ENCODE measurements around the gene KCNMA1.

DNA sequence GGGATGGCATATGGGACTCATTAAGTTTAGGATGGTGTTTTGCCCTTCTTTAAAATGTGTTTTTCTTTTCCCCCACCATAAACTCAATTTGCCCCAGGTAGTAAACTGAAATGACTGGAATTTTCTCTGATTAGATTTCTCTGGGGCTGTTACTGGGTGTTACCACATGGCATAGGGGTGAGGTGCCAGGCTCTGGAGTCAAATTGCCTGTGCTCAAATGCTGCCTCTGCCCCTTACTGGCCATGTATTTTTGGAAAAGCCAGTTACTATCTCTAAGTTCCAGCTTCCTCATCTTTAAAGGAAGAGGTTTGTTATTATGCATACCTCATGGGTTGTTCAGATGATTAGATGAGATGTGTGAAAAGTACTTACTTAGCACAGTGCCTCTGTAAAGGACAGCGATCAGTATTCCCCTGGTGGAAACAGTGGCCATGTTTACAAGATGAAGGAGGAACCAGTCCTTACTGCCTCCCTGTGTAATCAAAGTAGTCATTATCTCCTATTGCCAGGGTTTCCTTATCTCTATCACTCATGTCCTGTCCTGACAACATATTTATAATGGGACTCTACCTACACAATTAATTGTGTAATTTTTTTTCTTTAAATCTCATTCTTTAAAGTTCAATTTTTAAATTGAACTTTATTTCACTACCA, 352.0 kb downstream of the KCNMA1 start:
- TF ChIP-seq POLR2A (IDR thresholded peaks at IDR 0.05) (no peak), EP300 (IDR thresholded peaks at IDR 0.05) (no peak), POLR2AphosphoS5 (IDR thresholded peaks at IDR 0.05) (no peak)
- TF ChIP-seq, protein P1, sequence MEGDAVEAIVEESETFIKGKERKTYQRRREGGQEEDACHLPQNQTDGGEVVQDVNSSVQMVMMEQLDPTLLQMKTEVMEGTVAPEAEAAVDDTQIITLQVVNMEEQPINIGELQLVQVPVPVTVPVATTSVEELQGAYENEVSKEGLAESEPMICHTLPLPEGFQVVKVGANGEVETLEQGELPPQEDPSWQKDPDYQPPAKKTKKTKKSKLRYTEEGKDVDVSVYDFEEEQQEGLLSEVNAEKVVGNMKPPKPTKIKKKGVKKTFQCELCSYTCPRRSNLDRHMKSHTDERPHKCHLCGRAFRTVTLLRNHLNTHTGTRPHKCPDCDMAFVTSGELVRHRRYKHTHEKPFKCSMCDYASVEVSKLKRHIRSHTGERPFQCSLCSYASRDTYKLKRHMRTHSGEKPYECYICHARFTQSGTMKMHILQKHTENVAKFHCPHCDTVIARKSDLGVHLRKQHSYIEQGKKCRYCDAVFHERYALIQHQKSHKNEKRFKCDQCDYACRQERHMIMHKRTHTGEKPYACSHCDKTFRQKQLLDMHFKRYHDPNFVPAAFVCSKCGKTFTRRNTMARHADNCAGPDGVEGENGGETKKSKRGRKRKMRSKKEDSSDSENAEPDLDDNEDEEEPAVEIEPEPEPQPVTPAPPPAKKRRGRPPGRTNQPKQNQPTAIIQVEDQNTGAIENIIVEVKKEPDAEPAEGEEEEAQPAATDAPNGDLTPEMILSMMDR (IDR thresholded peaks at IDR 0.05), result no peak
